ENCODE data around the gene MNT. TPM values are rescaled to one million over a fixed set of nuclear protein-coding genes. Genes with fewer than 3 reads are reported as not detected.
A peak's percentile ranks its signal among the peaks of the same experiment; 100 is the strongest.

The MNT gene
- total and polyA plus RNA-seq, 4 donors: 1.7 to 5.0 (median 2.6) TPM

DNA sequence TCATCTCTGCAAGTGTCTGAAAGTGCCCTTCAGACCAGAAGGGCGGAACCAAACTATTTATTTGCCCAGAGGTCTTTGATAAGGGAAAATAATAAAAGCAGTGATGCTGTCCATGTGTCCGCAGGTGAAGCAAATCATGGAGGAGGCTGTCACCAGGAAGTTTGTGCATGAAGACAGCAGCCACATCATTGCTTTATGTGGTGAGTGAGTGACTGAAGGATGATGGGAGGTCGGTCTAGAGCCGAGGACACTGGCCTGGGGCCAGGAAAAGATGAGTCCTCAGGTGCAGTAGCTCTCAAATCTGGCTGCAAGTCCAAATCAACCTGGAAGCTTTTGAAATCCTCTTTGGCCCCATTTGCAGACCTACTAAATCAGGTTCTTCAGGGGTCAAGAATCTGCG, 57.4 kb downstream of the MNT start:
- H3K36me3 ChIP-seq (ENCODE audit: control insufficient read depth in 4 of 4, insufficient read depth in 3 of 4, low read depth in 1 of 4, low read length in 3 of 4): peaks cover 0 to 14% (median under 1%) of the 10 kb centered on the region in 4 donors
- no peaks in the 10 kb centered on the region for H3K9me3 ChIP-seq (ENCODE audit: control insufficient read depth in 4 of 4, low read length in 3 of 4)
- WGBS: 66% methylated on average over 5 of the region's 5 CpGs
- H3K9ac ChIP-seq (ENCODE audit: low read depth in 1 of 2, low read length in 2 of 2): no peak overlapping the region
- H3K4me3 ChIP-seq (ENCODE audit: low read depth in 1 of 3, low read length in 3 of 3): no peak overlapping the region
- DNase-seq (ENCODE audit: low spot score): no peak
- TF ChIP-seq, protein P1, sequence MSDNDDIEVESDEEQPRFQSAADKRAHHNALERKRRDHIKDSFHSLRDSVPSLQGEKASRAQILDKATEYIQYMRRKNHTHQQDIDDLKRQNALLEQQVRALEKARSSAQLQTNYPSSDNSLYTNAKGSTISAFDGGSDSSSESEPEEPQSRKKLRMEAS (IDR thresholded peaks at IDR 0.05): no peak
- TF ChIP-seq EGR1 (IDR thresholded peaks at IDR 0.05; ENCODE audit: low read depth in 2 of 2) (no peak), RAD21 (IDR thresholded peaks at IDR 0.05) (no peak), FOXA1 (IDR thresholded peaks at IDR 0.05) (no peak), GABPA (IDR thresholded peaks at IDR 0.05 in 1 of 2, conservative IDR thresholded peaks at IDR 0.05 in 1 of 2) (no peak), SP1 (IDR thresholded peaks at IDR 0.05) (no peak), NR2F2 (IDR thresholded peaks at IDR 0.05) (no peak), YY1 (IDR thresholded peaks at IDR 0.05) (no peak), TAF1 (conservative IDR thresholded peaks at IDR 0.05) (no peak), FOXA2 (IDR thresholded peaks at IDR 0.05) (no peak), HNF4G (IDR thresholded peaks at IDR 0.05) (no peak), ZBTB33 (IDR thresholded peaks at IDR 0.05) (no peak), HNF4A (conservative IDR thresholded peaks at IDR 0.05) (no peak)
- TF ChIP-seq, protein P2, sequence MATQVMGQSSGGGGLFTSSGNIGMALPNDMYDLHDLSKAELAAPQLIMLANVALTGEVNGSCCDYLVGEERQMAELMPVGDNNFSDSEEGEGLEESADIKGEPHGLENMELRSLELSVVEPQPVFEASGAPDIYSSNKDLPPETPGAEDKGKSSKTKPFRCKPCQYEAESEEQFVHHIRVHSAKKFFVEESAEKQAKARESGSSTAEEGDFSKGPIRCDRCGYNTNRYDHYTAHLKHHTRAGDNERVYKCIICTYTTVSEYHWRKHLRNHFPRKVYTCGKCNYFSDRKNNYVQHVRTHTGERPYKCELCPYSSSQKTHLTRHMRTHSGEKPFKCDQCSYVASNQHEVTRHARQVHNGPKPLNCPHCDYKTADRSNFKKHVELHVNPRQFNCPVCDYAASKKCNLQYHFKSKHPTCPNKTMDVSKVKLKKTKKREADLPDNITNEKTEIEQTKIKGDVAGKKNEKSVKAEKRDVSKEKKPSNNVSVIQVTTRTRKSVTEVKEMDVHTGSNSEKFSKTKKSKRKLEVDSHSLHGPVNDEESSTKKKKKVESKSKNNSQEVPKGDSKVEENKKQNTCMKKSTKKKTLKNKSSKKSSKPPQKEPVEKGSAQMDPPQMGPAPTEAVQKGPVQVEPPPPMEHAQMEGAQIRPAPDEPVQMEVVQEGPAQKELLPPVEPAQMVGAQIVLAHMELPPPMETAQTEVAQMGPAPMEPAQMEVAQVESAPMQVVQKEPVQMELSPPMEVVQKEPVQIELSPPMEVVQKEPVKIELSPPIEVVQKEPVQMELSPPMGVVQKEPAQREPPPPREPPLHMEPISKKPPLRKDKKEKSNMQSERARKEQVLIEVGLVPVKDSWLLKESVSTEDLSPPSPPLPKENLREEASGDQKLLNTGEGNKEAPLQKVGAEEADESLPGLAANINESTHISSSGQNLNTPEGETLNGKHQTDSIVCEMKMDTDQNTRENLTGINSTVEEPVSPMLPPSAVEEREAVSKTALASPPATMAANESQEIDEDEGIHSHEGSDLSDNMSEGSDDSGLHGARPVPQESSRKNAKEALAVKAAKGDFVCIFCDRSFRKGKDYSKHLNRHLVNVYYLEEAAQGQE (IDR thresholded peaks at IDR 0.05): no peak
- no peak overlapping the region for H3K27ac ChIP-seq (ENCODE audit: low read depth in 1 of 2, low read length in 2 of 2)
- H3K27me3 ChIP-seq (ENCODE audit: control insufficient read depth in 4 of 4, insufficient read depth in 4 of 4, low read length in 3 of 4): no peaks in the 10 kb centered on the region
- peaks cover 2 to 10% (median 7%) of the 10 kb centered on the region in 4 donors for H3K4me1 ChIP-seq (ENCODE audit: control insufficient read depth in 4 of 4, insufficient read depth in 4 of 4, low read length in 3 of 4)

DNA sequence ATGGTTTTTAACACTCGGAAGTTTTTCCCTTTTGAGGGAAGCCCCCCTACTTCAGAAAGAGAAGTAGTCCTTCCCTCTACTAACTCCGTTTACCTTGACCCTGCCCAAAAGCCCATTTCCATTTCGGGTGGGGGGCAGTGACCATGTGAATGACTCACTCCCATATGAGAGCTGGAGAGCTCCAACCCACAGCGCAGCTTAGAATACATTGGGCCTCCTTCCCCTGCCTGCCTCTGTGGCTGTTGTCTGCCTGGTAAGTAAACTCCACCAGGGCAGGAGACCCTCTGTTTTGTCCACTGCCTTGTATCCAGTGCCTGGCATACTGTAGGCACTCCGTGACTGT, 62.6 kb downstream of the MNT start:
- peaks cover 2 to 18% (median 15%) of the 10 kb centered on the region in 4 donors for H3K36me3 ChIP-seq (ENCODE audit: control insufficient read depth in 4 of 4, insufficient read depth in 3 of 4, low read depth in 1 of 4, low read length in 3 of 4)
- WGBS: 37% methylated on average over 5 of the region's 5 CpGs
- peaks cover 0 to 28% (median 21%) of the 10 kb centered on the region in 4 donors for H3K4me1 ChIP-seq (ENCODE audit: control insufficient read depth in 4 of 4, insufficient read depth in 4 of 4, low read length in 3 of 4)
- no peak overlapping the region for H3K9ac ChIP-seq (ENCODE audit: low read depth in 1 of 2, low read length in 2 of 2)
- TF ChIP-seq JUND (IDR thresholded peaks at IDR 0.05) (no peak), FOXA2 (IDR thresholded peaks at IDR 0.05) (no peak), NR2F2 (IDR thresholded peaks at IDR 0.05) (no peak), RXRA (IDR thresholded peaks at IDR 0.05) (no peak), EGR1 (IDR thresholded peaks at IDR 0.05; ENCODE audit: low read depth in 2 of 2) (no peak), ZBTB33 (IDR thresholded peaks at IDR 0.05) (no peak), SP1 (IDR thresholded peaks at IDR 0.05) (no peak), ATF3 (IDR thresholded peaks at IDR 0.05) (no peak), RAD21 (IDR thresholded peaks at IDR 0.05) (no peak), YY1 (IDR thresholded peaks at IDR 0.05) (no peak), TAF1 (conservative IDR thresholded peaks at IDR 0.05) (no peak)
- TF ChIP-seq, protein P3, sequence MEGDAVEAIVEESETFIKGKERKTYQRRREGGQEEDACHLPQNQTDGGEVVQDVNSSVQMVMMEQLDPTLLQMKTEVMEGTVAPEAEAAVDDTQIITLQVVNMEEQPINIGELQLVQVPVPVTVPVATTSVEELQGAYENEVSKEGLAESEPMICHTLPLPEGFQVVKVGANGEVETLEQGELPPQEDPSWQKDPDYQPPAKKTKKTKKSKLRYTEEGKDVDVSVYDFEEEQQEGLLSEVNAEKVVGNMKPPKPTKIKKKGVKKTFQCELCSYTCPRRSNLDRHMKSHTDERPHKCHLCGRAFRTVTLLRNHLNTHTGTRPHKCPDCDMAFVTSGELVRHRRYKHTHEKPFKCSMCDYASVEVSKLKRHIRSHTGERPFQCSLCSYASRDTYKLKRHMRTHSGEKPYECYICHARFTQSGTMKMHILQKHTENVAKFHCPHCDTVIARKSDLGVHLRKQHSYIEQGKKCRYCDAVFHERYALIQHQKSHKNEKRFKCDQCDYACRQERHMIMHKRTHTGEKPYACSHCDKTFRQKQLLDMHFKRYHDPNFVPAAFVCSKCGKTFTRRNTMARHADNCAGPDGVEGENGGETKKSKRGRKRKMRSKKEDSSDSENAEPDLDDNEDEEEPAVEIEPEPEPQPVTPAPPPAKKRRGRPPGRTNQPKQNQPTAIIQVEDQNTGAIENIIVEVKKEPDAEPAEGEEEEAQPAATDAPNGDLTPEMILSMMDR (IDR thresholded peaks at IDR 0.05; ENCODE audit: low read depth, low read length, missing input control): no peak
- TF ChIP-seq, protein P2 (IDR thresholded peaks at IDR 0.05): no peak
- TF ChIP-seq, protein P1 (IDR thresholded peaks at IDR 0.05): no peak
- peak overlapping the region; percentile 40 to 64 for H3K27ac ChIP-seq (ENCODE audit: low read depth in 1 of 2, low read length in 2 of 2)
- no peaks in the 10 kb centered on the region for H3K27me3 ChIP-seq (ENCODE audit: control insufficient read depth in 4 of 4, insufficient read depth in 4 of 4, low read length in 3 of 4)
- no peaks in the 10 kb centered on the region for H3K9me3 ChIP-seq (ENCODE audit: control insufficient read depth in 4 of 4, low read length in 3 of 4)
- H3K4me3 ChIP-seq (ENCODE audit: low read depth in 1 of 3, low read length in 3 of 3): peak overlapping the region; percentile 73 to 100 (median 79)
- no peak for DNase-seq (ENCODE audit: low spot score)

Data from liver (tissue), 9 donors.